ENCODE data around the gene SIGLEC7. TPM values are rescaled to one million over a fixed set of nuclear protein-coding genes. Genes with fewer than 3 reads are reported as not detected.

SIGLEC7 gene
- total RNA-seq, 2 donors from 2014 or later: not detected

GRCh38 chr19:51127032-51127431, 15.1 kb upstream of the SIGLEC7 start:
- H3K27me3 ChIP-seq (ENCODE audit: control insufficient read depth, insufficient read depth, low read length, poor library complexity, severe bottlenecking): no peaks in the 10 kb centered on the region
- no peak overlapping the region for H3K4me3 ChIP-seq (ENCODE audit: low read length)
- H3K27ac ChIP-seq (ENCODE audit: low read depth, low read length): no peak overlapping the region
- H3K4me3 Mint-ChIP-seq: no peak overlapping the region
- H3K4me1 Mint-ChIP-seq: peaks cover 3% of the 10 kb centered on the region
- H3K27me3 Mint-ChIP-seq (ENCODE audit: insufficient read depth): peaks cover 17% of the 10 kb centered on the region
- 72% methylated on average over 6 of the region's 6 CpGs; no CpG with 5 or more reads in 1 of the 2 experiments for WGBS, 2 experiments (ENCODE audit: insufficient coverage in 1 of 2, insufficient read length in 1 of 2)
- no peak overlapping the region for H3K9ac ChIP-seq (ENCODE audit: extremely low read depth, low read length, poor library complexity, severe bottlenecking)
- H3K4me1 ChIP-seq (ENCODE audit: control insufficient read depth, insufficient read depth, low read length): no peaks in the 10 kb centered on the region
- H3K9me3 Mint-ChIP-seq: no peaks in the 10 kb centered on the region
- no peaks in the 10 kb centered on the region for H3K36me3 Mint-ChIP-seq (ENCODE audit: low read depth)
- DNase-seq: no peak
- TF ChIP-seq CTCF (conservative IDR thresholded peaks at IDR 0.05): no peak
- H3K9me3 ChIP-seq (ENCODE audit: control insufficient read depth, low read length): no peaks in the 10 kb centered on the region
- H3K36me3 ChIP-seq (ENCODE audit: control insufficient read depth, insufficient read depth, low read length): no peaks in the 10 kb centered on the region
- no peak overlapping the region for H3K27ac Mint-ChIP-seq

GRCh38 chr19:51127755-51128154, 14.3 kb upstream of the SIGLEC7 start:
- TF ChIP-seq CTCF (conservative IDR thresholded peaks at IDR 0.05): no peak
- Mint-ChIP-seq H3K36me3 (ENCODE audit: low read depth) (no peaks in the 10 kb centered on the region), H3K27ac (no peak overlapping the region), H3K4me1 (peaks cover 3% of the 10 kb centered on the region), H3K27me3 (ENCODE audit: insufficient read depth) (peaks cover 17% of the 10 kb centered on the region), H3K9me3 (no peaks in the 10 kb centered on the region), H3K4me3 (no peak overlapping the region)
- no peak overlapping the region for H3K4me3 ChIP-seq (ENCODE audit: low read length)
- no peaks in the 10 kb centered on the region for H3K27me3 ChIP-seq (ENCODE audit: control insufficient read depth, insufficient read depth, low read length, poor library complexity, severe bottlenecking)
- no peaks in the 10 kb centered on the region for H3K9me3 ChIP-seq (ENCODE audit: control insufficient read depth, low read length)
- H3K4me1 ChIP-seq (ENCODE audit: control insufficient read depth, insufficient read depth, low read length): no peaks in the 10 kb centered on the region
- no peaks in the 10 kb centered on the region for H3K36me3 ChIP-seq (ENCODE audit: control insufficient read depth, insufficient read depth, low read length)
- H3K9ac ChIP-seq (ENCODE audit: extremely low read depth, low read length, poor library complexity, severe bottlenecking): no peak overlapping the region
- DNase-seq: no peak
- H3K27ac ChIP-seq (ENCODE audit: low read depth, low read length): no peak overlapping the region
- WGBS, 2 experiments (ENCODE audit: insufficient coverage in 1 of 2, insufficient read length in 1 of 2): 90 to 95% methylated on average over 2 to 4 of the region's 4 CpGs

- 91 to 94% methylated on average over 7 of the region's 7 CpGs for WGBS, 2 experiments (ENCODE audit: insufficient coverage in 1 of 2, insufficient read length in 1 of 2)
- TF ChIP-seq CTCF (conservative IDR thresholded peaks at IDR 0.05): no peak
These were observed 13.9 kb upstream of the SIGLEC7 start for GRCh38 chr19:51128227-51128626.

More at GRCh38 chr19:51128227-51128626, 13.9 kb upstream of the SIGLEC7 start:
- H3K4me3 Mint-ChIP-seq: no peak overlapping the region
- no peaks in the 10 kb centered on the region for H3K36me3 Mint-ChIP-seq (ENCODE audit: low read depth)
- no peaks in the 10 kb centered on the region for H3K4me1 ChIP-seq (ENCODE audit: control insufficient read depth, insufficient read depth, low read length)
- H3K9me3 Mint-ChIP-seq: no peaks in the 10 kb centered on the region
- no peak overlapping the region for H3K4me3 ChIP-seq (ENCODE audit: low read length)
- H3K27me3 Mint-ChIP-seq (ENCODE audit: insufficient read depth): peaks cover 16% of the 10 kb centered on the region
- no peak for DNase-seq
- H3K4me1 Mint-ChIP-seq: peaks cover 3% of the 10 kb centered on the region
- no peak overlapping the region for H3K9ac ChIP-seq (ENCODE audit: extremely low read depth, low read length, poor library complexity, severe bottlenecking)
- no peaks in the 10 kb centered on the region for H3K27me3 ChIP-seq (ENCODE audit: control insufficient read depth, insufficient read depth, low read length, poor library complexity, severe bottlenecking)
- no peaks in the 10 kb centered on the region for H3K9me3 ChIP-seq (ENCODE audit: control insufficient read depth, low read length)
- no peak overlapping the region for H3K27ac ChIP-seq (ENCODE audit: low read depth, low read length)
- no peak overlapping the region for H3K27ac Mint-ChIP-seq
- no peaks in the 10 kb centered on the region for H3K36me3 ChIP-seq (ENCODE audit: control insufficient read depth, insufficient read depth, low read length)
